ENCODE data around the gene SRD5A1. TPM values are rescaled to one million over a fixed set of nuclear protein-coding genes. Genes with fewer than 3 reads are reported as not detected.

Gene SRD5A1
- total and polyA plus RNA-seq, 7 experiments from 2014 or later: 2.9 to 11.9 (median 6.3) TPM

DNA sequence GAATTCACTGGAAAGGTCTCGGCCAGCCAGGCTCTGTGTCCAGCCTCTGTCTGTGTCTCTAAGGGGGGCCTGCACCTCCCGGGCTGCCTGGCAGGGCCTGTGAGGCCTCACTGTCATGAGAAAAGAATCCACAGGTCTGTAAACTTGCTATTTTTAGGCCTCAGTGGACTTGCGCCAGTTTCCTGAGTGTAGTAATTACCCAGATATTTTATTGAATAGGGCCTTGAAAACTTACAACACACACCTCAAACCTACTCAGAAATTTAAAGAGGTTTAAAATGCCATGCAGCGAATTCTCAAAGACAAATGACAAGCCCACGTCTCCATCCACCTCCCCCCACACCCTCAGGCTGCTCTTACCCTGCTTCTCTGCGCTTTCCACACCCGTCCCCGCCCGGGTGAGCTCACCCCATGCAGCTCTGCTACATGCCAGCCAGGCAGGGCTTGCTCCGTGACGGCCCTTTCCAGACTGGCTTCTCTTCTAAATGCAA lies 71.2 kb downstream of the SRD5A1 start:
- H3K4me3 Mint-ChIP-seq: no peak overlapping the region
- CTCF ChIA-PET: no interaction called here
- no peak overlapping the region for H3K27ac ChIP-seq (ENCODE audit: low read depth, low read length)
- no peak overlapping the region for H3K27ac Mint-ChIP-seq
- no peaks in the 10 kb centered on the region for H3K27me3 ChIP-seq (ENCODE audit: control insufficient read depth in 2 of 2, insufficient read depth in 2 of 2, low read length in 2 of 2)
- H3K4me3 ChIP-seq (ENCODE audit: low read length): no peak overlapping the region
- H3K4me1 Mint-ChIP-seq: peaks cover 0 to 12% (median 0%) of the 10 kb centered on the region in 7 donors
- POLR2A ChIA-PET: no interaction called here
- ATAC-seq (no peak), DNase-seq (no peak)
- no peaks in the 10 kb centered on the region for H3K9me3 ChIP-seq (ENCODE audit: control insufficient read depth in 2 of 3, low read length in 3 of 3)
- H3K36me3 ChIP-seq (ENCODE audit: control insufficient read depth in 2 of 3, insufficient read depth in 3 of 3, low read length in 3 of 3): no peaks in the 10 kb centered on the region
- H3K36me3 Mint-ChIP-seq: no peaks in the 10 kb centered on the region
- H3K27me3 Mint-ChIP-seq: peaks cover 12 to 22% (median 18%) of the 10 kb centered on the region in 5 donors
- peaks cover 0 to 1% (median 0%) of the 10 kb centered on the region in 11 donors for H3K9me3 Mint-ChIP-seq
- intact Hi-C loops (cut with micrococcal nuclease): no loop called here
- no peaks in the 10 kb centered on the region for H3K4me1 ChIP-seq (ENCODE audit: control insufficient read depth in 2 of 2, insufficient read depth in 2 of 2, low read length in 2 of 2)

DNA sequence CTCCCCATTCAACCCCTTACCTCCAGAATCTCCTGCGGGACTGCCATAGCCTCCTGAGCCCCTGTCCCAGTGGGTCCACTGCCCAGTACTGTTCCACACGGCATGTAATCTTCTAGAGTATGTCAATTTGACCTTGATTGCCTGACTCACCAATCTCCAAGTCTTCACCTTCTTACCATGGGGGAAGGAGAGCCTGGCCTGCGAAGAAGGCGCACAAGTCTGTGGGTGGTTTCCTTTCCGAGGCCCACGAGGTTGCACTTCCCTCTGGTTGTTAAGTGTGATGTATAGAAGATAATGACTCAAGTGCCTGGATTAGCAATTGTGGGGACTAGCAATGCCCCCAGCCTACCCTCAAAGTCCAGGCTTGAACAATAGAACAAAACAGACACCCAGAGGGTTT lies 71.8 kb downstream of the SRD5A1 start:
- ChIA-PET POLR2A (no interaction called here), CTCF (no interaction called here)
- H3K9me3 Mint-ChIP-seq: peaks cover 0 to 1% (median 0%) of the 10 kb centered on the region in 11 donors
- H3K4me3 Mint-ChIP-seq: no peak overlapping the region
- H3K9me3 ChIP-seq (ENCODE audit: control insufficient read depth in 2 of 3, low read length in 3 of 3): no peaks in the 10 kb centered on the region
- ATAC-seq: no peak
- H3K27me3 ChIP-seq (ENCODE audit: control insufficient read depth in 2 of 2, insufficient read depth in 2 of 2, low read length in 2 of 2): no peaks in the 10 kb centered on the region
- peaks cover 7 to 15% (median 13%) of the 10 kb centered on the region in 5 donors for H3K27me3 Mint-ChIP-seq
- no peaks in the 10 kb centered on the region for H3K36me3 ChIP-seq (ENCODE audit: control insufficient read depth in 2 of 3, insufficient read depth in 3 of 3, low read length in 3 of 3)
- peaks cover 0 to 12% (median 0%) of the 10 kb centered on the region in 7 donors for H3K4me1 Mint-ChIP-seq
- H3K27ac Mint-ChIP-seq: no peak overlapping the region
- H3K36me3 Mint-ChIP-seq: no peaks in the 10 kb centered on the region
- no peak overlapping the region for H3K27ac ChIP-seq (ENCODE audit: low read depth, low read length)
- intact Hi-C loops (cut with micrococcal nuclease): no loop called here
- no peaks in the 10 kb centered on the region for H3K4me1 ChIP-seq (ENCODE audit: control insufficient read depth in 2 of 2, insufficient read depth in 2 of 2, low read length in 2 of 2)
- DNase-seq: no peak
- H3K4me3 ChIP-seq (ENCODE audit: low read length): no peak overlapping the region

DNA sequence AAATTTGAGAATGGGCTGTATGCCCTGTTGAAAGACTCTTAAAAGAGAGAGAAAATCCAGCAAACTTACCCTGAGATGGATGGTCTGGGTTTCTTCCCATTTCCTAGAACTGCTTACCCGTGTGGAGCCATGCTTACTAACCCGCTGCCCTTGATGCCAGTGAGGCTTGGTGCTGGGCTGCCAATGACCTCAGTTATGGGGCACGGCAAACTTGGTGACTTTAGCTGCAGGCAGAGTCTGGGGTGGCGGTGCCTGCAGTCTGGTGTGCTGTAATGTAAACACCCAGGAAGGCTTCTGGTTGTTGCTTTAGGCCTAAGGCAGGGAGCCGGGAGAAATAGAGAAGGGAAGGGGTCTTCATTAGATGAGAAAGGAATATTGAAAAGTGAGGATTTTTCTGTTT lies 72.7 kb downstream of the SRD5A1 start:
- Mint-ChIP-seq H3K4me3 (no peak overlapping the region), H3K9me3 (peaks cover 0 to 1% (median 0%) of the 10 kb centered on the region in 11 donors), H3K27me3 (peaks cover 0 to 9% (median 5%) of the 10 kb centered on the region in 5 donors), H3K36me3 (no peaks in the 10 kb centered on the region), H3K4me1 (peaks cover 0 to 18% (median 0%) of the 10 kb centered on the region in 7 donors), H3K27ac (peak overlapping the region in 1 of 9 donors; percentile 62)
- intact Hi-C loops (cut with micrococcal nuclease): no loop called here
- H3K27ac ChIP-seq (ENCODE audit: low read depth, low read length): no peak overlapping the region
- no peaks in the 10 kb centered on the region for H3K9me3 ChIP-seq (ENCODE audit: control insufficient read depth in 2 of 3, low read length in 3 of 3)
- no peaks in the 10 kb centered on the region for H3K4me1 ChIP-seq (ENCODE audit: control insufficient read depth in 2 of 2, insufficient read depth in 2 of 2, low read length in 2 of 2)
- ATAC-seq: no peak
- ChIA-PET CTCF (no interaction called here), POLR2A (no interaction called here)
- no peaks in the 10 kb centered on the region for H3K36me3 ChIP-seq (ENCODE audit: control insufficient read depth in 2 of 3, insufficient read depth in 3 of 3, low read length in 3 of 3)
- no peaks in the 10 kb centered on the region for H3K27me3 ChIP-seq (ENCODE audit: control insufficient read depth in 2 of 2, insufficient read depth in 2 of 2, low read length in 2 of 2)
- no peak for DNase-seq
- no peak overlapping the region for H3K4me3 ChIP-seq (ENCODE audit: low read length)

DNA sequence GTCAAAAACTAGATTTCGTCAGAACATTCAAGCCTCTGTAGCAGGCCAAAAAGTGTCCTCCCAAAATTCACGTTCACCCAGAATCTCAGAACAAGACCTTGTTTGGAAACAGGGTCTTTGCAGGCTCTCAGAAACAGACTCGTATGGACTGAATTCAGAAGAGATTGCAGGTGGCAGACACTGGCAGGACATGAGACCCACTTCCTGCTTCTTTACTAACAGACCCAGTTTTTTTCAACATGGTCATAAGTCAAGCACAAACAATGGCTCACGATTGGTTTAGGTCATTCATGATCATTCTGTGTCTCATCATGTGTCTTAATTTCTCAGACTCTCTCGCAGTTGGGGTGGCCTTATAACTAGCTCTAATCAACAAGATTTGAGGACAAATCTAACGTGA lies 74.6 kb downstream of the SRD5A1 start:
- DNase-seq (no peak), ATAC-seq (no peak)
- no peaks in the 10 kb centered on the region for H3K27me3 ChIP-seq (ENCODE audit: control insufficient read depth in 2 of 2, insufficient read depth in 2 of 2, low read length in 2 of 2)
- POLR2A ChIA-PET: no interaction called here
- no peak overlapping the region for H3K4me3 ChIP-seq (ENCODE audit: low read length)
- H3K4me3 Mint-ChIP-seq: no peak overlapping the region
- H3K36me3 Mint-ChIP-seq: peaks cover 0 to 1% (median 0%) of the 10 kb centered on the region in 5 donors
- H3K4me1 Mint-ChIP-seq: peaks cover 0 to 27% (median 8%) of the 10 kb centered on the region in 7 donors
- peaks cover 0 to 1% (median 0%) of the 10 kb centered on the region in 11 donors for H3K9me3 Mint-ChIP-seq
- no peaks in the 10 kb centered on the region for H3K9me3 ChIP-seq (ENCODE audit: control insufficient read depth in 2 of 3, low read length in 3 of 3)
- intact Hi-C loops (cut with micrococcal nuclease): no loop called here
- peaks cover 0 to 4% (median 0%) of the 10 kb centered on the region in 5 donors for H3K27me3 Mint-ChIP-seq
- no peak overlapping the region for H3K27ac ChIP-seq (ENCODE audit: low read depth, low read length)
- no peak overlapping the region for H3K27ac Mint-ChIP-seq
- H3K36me3 ChIP-seq (ENCODE audit: control insufficient read depth in 2 of 3, insufficient read depth in 3 of 3, low read length in 3 of 3): no peaks in the 10 kb centered on the region
- CTCF ChIA-PET: no interaction called here
- H3K4me1 ChIP-seq (ENCODE audit: control insufficient read depth in 2 of 2, insufficient read depth in 2 of 2, low read length in 2 of 2): peaks cover 0 to 7% of the 10 kb centered on the region in 2 donors

DNA sequence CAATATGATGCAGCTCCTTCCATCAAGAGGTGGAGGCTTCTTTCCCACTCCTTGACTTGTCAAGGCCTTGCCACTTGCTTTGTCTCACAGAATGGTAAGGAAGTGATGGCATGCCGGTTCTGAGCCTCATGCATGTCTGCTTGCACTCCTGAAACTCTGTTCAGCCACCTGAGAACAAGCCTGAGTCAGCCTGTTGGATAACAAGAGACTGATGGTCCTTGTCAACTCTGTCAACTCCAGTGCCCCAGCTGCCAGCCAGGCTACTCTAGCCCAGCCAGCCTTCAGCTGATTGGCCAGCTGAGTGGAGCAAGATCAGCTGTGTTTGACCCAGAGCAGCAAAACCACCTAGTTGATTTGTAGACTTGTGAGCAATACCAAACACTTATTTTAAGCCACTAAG lies 75.6 kb downstream of the SRD5A1 start:
- H3K9me3 Mint-ChIP-seq: peaks cover 0 to 1% (median 0%) of the 10 kb centered on the region in 11 donors
- no peak overlapping the region for H3K4me3 Mint-ChIP-seq
- H3K27me3 Mint-ChIP-seq: peaks cover 0 to 4% (median 0%) of the 10 kb centered on the region in 5 donors
- no peak for DNase-seq
- peaks cover 0 to 1% (median 0%) of the 10 kb centered on the region in 5 donors for H3K36me3 Mint-ChIP-seq
- ChIA-PET CTCF (interaction anchor here (0.8 kb wide), 1 partner anchor 16 kb away, joined by 3 read pairs; no protein-coding TSS in a partner anchor), POLR2A (no interaction called here)
- Histone ChIP-seq H3K4me3 (ENCODE audit: low read length) (no peak overlapping the region), H3K27me3 (ENCODE audit: control insufficient read depth in 2 of 2, insufficient read depth in 2 of 2, low read length in 2 of 2) (no peaks in the 10 kb centered on the region), H3K4me1 (ENCODE audit: control insufficient read depth in 2 of 2, insufficient read depth in 2 of 2, low read length in 2 of 2) (peaks cover 0 to 7% of the 10 kb centered on the region in 2 donors), H3K9me3 (ENCODE audit: control insufficient read depth in 2 of 3, low read length in 3 of 3) (no peaks in the 10 kb centered on the region), H3K27ac (ENCODE audit: low read depth, low read length) (no peak overlapping the region), H3K36me3 (ENCODE audit: control insufficient read depth in 2 of 3, insufficient read depth in 3 of 3, low read length in 3 of 3) (no peaks in the 10 kb centered on the region)
- no peak for ATAC-seq
- H3K4me1 Mint-ChIP-seq: peaks cover 0 to 27% (median 8%) of the 10 kb centered on the region in 7 donors
- intact Hi-C loops (cut with micrococcal nuclease): no loop called here
- peak overlapping the region in 1 of 9 donors; percentile 50 for H3K27ac Mint-ChIP-seq

DNA sequence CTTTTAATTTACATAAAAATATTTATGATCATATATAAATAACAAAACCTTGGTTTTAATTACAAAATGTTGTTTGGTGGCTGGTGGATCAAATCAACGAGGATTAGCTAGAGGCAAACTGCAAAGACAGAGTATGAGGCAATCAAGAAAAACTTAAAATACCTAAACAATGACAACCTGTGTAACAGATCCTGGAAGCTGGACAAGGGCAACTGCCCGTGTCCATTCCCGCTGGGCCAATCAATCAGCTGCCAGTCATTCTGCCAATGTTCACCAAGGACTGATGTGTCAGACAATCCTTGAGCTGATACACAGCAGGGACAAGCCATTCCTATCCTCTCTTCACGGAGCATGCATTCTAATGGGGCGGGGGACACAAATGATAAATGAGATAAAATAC lies 76.8 kb downstream of the SRD5A1 start:
- CTCF ChIA-PET: no interaction called here
- ATAC-seq (no peak), DNase-seq (no peak)
- Mint-ChIP-seq H3K27ac (peak overlapping the region in 4 of 9 donors; percentile 26 to 81 (median 66)), H3K27me3 (peaks cover 0 to 4% (median 0%) of the 10 kb centered on the region in 5 donors), H3K9me3 (peaks cover 0 to 1% (median 0%) of the 10 kb centered on the region in 11 donors), H3K36me3 (peaks cover 0 to 1% (median 0%) of the 10 kb centered on the region in 5 donors), H3K4me3 (peak overlapping the region in 4 of 10 donors; percentile 7 to 87 (median 64)), H3K4me1 (peaks cover 2 to 27% (median 8%) of the 10 kb centered on the region in 7 donors)
- intact Hi-C loops (cut with micrococcal nuclease): loop anchor here in 1 of 2 donors (5.0 to 10.0 kb wide), 2 partner anchors 117 to 1215 kb away; no protein-coding TSS in a partner anchor
- Histone ChIP-seq H3K27me3 (ENCODE audit: control insufficient read depth in 2 of 2, insufficient read depth in 2 of 2, low read length in 2 of 2) (no peaks in the 10 kb centered on the region), H3K4me1 (ENCODE audit: control insufficient read depth in 2 of 2, insufficient read depth in 2 of 2, low read length in 2 of 2) (peaks cover 0 to 7% of the 10 kb centered on the region in 2 donors), H3K27ac (ENCODE audit: low read depth, low read length) (no peak overlapping the region), H3K36me3 (ENCODE audit: control insufficient read depth in 2 of 3, insufficient read depth in 3 of 3, low read length in 3 of 3) (no peaks in the 10 kb centered on the region), H3K9me3 (ENCODE audit: control insufficient read depth in 2 of 3, low read length in 3 of 3) (no peaks in the 10 kb centered on the region), H3K4me3 (ENCODE audit: low read length) (no peak overlapping the region)
- POLR2A ChIA-PET: interaction anchor here (0.7 to 1.2 kb wide), 2 partner anchors 10 to 77 kb away, joined by 4 read pairs; partner anchors contain the start of genes NSUN2 and SRD5A1
